ENCODE results near the gene CCDC146. TPM values are rescaled to one million over a fixed set of nuclear protein-coding genes. Genes with fewer than 3 reads are reported as not detected.

Gene CCDC146
- total RNA-seq, 1 experiment from 2014 or later: 0.72 TPM

GRCh38 chr7:77276120-77276519 lies 153.7 kb downstream of the CCDC146 start:
- Histone ChIP-seq H2BK5ac (ENCODE audit: insufficient read length, low read length) (no peak overlapping the region), H4K20me1 (ENCODE audit: control insufficient read depth, insufficient read depth, insufficient read length) (no peaks in the 10 kb centered on the region), H4K8ac (replicated peaks; ENCODE audit: insufficient read length, low read depth, low read length) (no peak overlapping the region), H3K79me2 (ENCODE audit: insufficient read depth, low read length) (no peaks in the 10 kb centered on the region), H3K56ac (ENCODE audit: insufficient read length, low read depth, low read length) (no peak overlapping the region), H3K4ac (ENCODE audit: low read depth, low read length) (no peak overlapping the region), H3K23ac (ENCODE audit: insufficient read length, low read depth, low read length) (no peak overlapping the region), H2BK15ac (ENCODE audit: low read depth, low read length) (no peak overlapping the region), H2BK12ac (ENCODE audit: insufficient read length, low read depth, low read length) (no peak overlapping the region), H3K23me2 (ENCODE audit: insufficient read length, low read depth, low read length, poor library complexity, severe bottlenecking) (no peaks in the 10 kb centered on the region), H2AK5ac (ENCODE audit: insufficient read length, low read length) (no peak overlapping the region), H3K14ac (ENCODE audit: insufficient read depth, low read length) (no peak overlapping the region), H3K79me1 (ENCODE audit: insufficient read depth, low read depth, low read length, poor library complexity, severe bottlenecking) (no peaks in the 10 kb centered on the region), H4K91ac (ENCODE audit: insufficient read length, low read depth, low read length) (no peak overlapping the region), H4K5ac (ENCODE audit: insufficient read length, low read depth, low read length) (no peak overlapping the region), H3K27me3 (ENCODE audit: insufficient read depth, low read length) (no peaks in the 10 kb centered on the region), H3K4me1 (ENCODE audit: insufficient read depth, low read length) (no peaks in the 10 kb centered on the region), H3K4me2 (ENCODE audit: insufficient read depth, insufficient read length, low read length) (no peak overlapping the region), H3T11ph (ENCODE audit: low read length) (no peak overlapping the region), H3K18ac (ENCODE audit: insufficient read length, low read depth, low read length) (no peak overlapping the region), H3K9me3 (ENCODE audit: control insufficient read depth, low read depth, low read length) (no peaks in the 10 kb centered on the region), H3K27ac (ENCODE audit: insufficient read length, low read depth, low read length) (no peak overlapping the region), H2AFZ (ENCODE audit: low read length) (no peak overlapping the region), H3K9ac (ENCODE audit: extremely low read depth, insufficient read length, low read length) (no peak overlapping the region), H2BK120ac (ENCODE audit: low read depth, low read length, poor library complexity, severe bottlenecking) (no peak overlapping the region), H2BK20ac (ENCODE audit: low read depth, low read length, poor library complexity, severe bottlenecking) (no peak overlapping the region)
- Mint-ChIP-seq H3K4me3 (no peak overlapping the region), H3K36me3 (ENCODE audit: insufficient read depth in 1 of 3, low read depth in 3 of 3) (no peaks in the 10 kb centered on the region), H3K9me3 (no peaks in the 10 kb centered on the region), H3K4me1 (peaks cover 4 to 5% of the 10 kb centered on the region in 2 experiments; a peak in 3 of 4 replicates), H3K27me3 (ENCODE audit: low read depth) (no peaks in the 10 kb centered on the region; the same call in 1 of the 2 replicates), H3K27ac (no peak overlapping the region)
- no CpG with 5 or more reads among the region's 4 CpGs for WGBS (ENCODE audit: extremely low coverage, insufficient read length, low lambda C conversion rate)
- DNase-seq: no peak
- no peak for TF ChIP-seq CTCF (conservative IDR thresholded peaks at IDR 0.05)

Data from H9 (cell line).